Trophoblast cell (in vitro differentiated cells and primary cell): ENCODE results near the gene ERH.

ENCODE experiments used
- DNase-seq, 2 donors: peaks; one replicate each; pipeline ENCODE4 v3.0.0-alpha.2; 2016
- H2AFZ ChIP-seq: 2 replicates; pipeline ENCODE4 v1.6.1; 2013; ENCODE audit warnings: low read length, moderate library complexity, mild to moderate bottlenecking; ENCODE audit not compliant: insufficient read depth, poor library complexity
- H2AK5ac ChIP-seq: 2 replicates; pipeline ENCODE4 v1.6.1; 2013; ENCODE audit warnings: mild to moderate bottlenecking, low read length
- H2BK120ac ChIP-seq: 2 replicates; pipeline ENCODE4 v1.6.1; 2013; ENCODE audit warnings: low read length, mild to moderate bottlenecking, moderate library complexity; ENCODE audit not compliant: insufficient read depth, poor library complexity
- H2BK12ac ChIP-seq: 2 replicates; pipeline ENCODE4 v1.6.1; 2013; ENCODE audit warnings: mild to moderate bottlenecking, low read length, moderate library complexity
- H2BK5ac ChIP-seq: 2 replicates; pipeline ENCODE4 v1.6.1; 2013; ENCODE audit warnings: low read length, low read depth, moderate library complexity, mild to moderate bottlenecking; ENCODE audit not compliant: poor library complexity
- H3K14ac ChIP-seq: 2 replicates; pipeline ENCODE4 v1.6.1; 2013; ENCODE audit warnings: mild to moderate bottlenecking, low read length
- H3K18ac ChIP-seq: 2 replicates; pipeline ENCODE4 v1.6.1; 2013; ENCODE audit warnings: mild to moderate bottlenecking, low read length
- H3K23ac ChIP-seq: 2 replicates; pipeline ENCODE4 v1.6.1; 2013; ENCODE audit warnings: low read length
- H3K27ac ChIP-seq: 2 replicates; pipeline ENCODE4 v1.5.1; 2013; ENCODE audit warnings: low read depth, mild to moderate bottlenecking, inconsistent platforms, low read length, moderate library complexity
- H3K27me3 ChIP-seq: 2 replicates; pipeline ENCODE4 v1.6.1; 2013; ENCODE audit warnings: inconsistent platforms, mild to moderate bottlenecking, low read length, moderate library complexity; ENCODE audit not compliant: insufficient read depth
- H3K36me3 ChIP-seq, 2 experiments: 1 replicate in 1 of 2; 2 replicates in 1 of 2; pipeline ENCODE4 v1.6.1; 2013; ENCODE audit warnings: low read length in 2 of 2, mild to moderate bottlenecking in 2 of 2, moderate library complexity in 1 of 2; ENCODE audit not compliant: insufficient read depth in 2 of 2, control insufficient read depth in 1 of 2
- H3K4ac ChIP-seq: 2 replicates; pipeline ENCODE4 v1.6.1; 2013; ENCODE audit warnings: low read depth, mild to moderate bottlenecking, low read length, moderate library complexity
- H3K4me1 ChIP-seq, 2 experiments: 1 replicate in 1 of 2; 2 replicates in 1 of 2; pipeline ENCODE4 v1.6.1; 2013; ENCODE audit warnings: low read length in 2 of 2, mild to moderate bottlenecking in 2 of 2, moderate library complexity in 1 of 2; ENCODE audit not compliant: insufficient read depth in 2 of 2, control insufficient read depth in 1 of 2
- H3K4me2 ChIP-seq: 2 replicates; pipeline ENCODE4 v1.6.1; 2013; ENCODE audit warnings: inconsistent platforms, mild to moderate bottlenecking, low read length, moderate library complexity
- H3K4me3 ChIP-seq: 2 replicates; pipeline ENCODE4 v1.5.1; 2013; ENCODE audit warnings: mild to moderate bottlenecking, low read depth, low read length, inconsistent platforms
- H3K79me1 ChIP-seq: one replicate; pipeline ENCODE4 v1.6.1; 2013; ENCODE audit warnings: low read length
- H3K79me2 ChIP-seq: 2 replicates; pipeline ENCODE4 v1.6.1; 2013; ENCODE audit warnings: low read length, mild to moderate bottlenecking; ENCODE audit not compliant: control insufficient read depth, insufficient read depth, poor library complexity
- H3K9ac ChIP-seq: 2 replicates; pipeline ENCODE4 v1.6.1; 2013; ENCODE audit warnings: mild to moderate bottlenecking, low read length
- H3K9me3 ChIP-seq: 2 replicates; pipeline ENCODE4 v1.6.1; 2013; ENCODE audit warnings: low read depth, mild to moderate bottlenecking, control low read depth, inconsistent platforms, low read length; ENCODE audit not compliant: insufficient read depth
- H4K12ac ChIP-seq: 2 replicates; pipeline ENCODE4 v1.6.1; 2013; ENCODE audit warnings: low read depth, mild to moderate bottlenecking, low read length, moderate library complexity
- H4K8ac ChIP-seq: 2 replicates; pipeline ENCODE4 v1.6.1; 2013; ENCODE audit warnings: low read depth, mild to moderate bottlenecking, low read length, moderate library complexity
- H4K91ac ChIP-seq: one replicate; pipeline ENCODE4 v1.6.1; 2013; ENCODE audit warnings: low read depth, mild to moderate bottlenecking, low read length, moderate library complexity
- WGBS: extraction: QIAGEN DNeasy Blood & Tissue Kit; methylation state at CpG from one replicate; pipeline ENCODE4 v1.1.7; 2013; ENCODE audit warnings: missing lambda C conversion rate; ENCODE audit not compliant: insufficient read length, insufficient coverage; ENCODE audit errors: extremely low coverage; 5-methylcytosine and 5-hydroxymethylcytosine counted together

Gene ERH

DNA sequence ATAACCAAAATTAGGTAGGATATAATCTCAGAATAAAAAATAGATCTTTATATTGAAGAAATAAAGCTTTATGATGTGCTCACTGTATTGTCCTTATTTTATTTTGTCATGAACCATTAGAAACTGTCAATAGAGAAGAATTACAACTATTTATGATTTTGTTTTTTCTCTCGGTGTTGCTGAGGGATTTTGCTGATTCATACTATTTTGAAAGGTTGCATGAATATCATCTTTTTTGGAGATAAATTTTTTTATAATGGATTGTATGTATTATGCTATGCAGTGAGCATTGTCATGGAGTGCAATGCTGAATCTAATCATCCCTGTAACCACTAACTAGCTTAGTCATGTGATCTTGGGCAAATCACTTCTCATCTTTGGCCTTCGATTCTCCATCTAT lies 15.4 kb upstream of the ERH start:
- no peak overlapping the region for H3K18ac ChIP-seq

GRCh38 chr14:69408331-69408960 lies 10.3 kb upstream of the ERH start:
- no CpG with 5 or more reads among the region's 2 CpGs for WGBS
- Histone ChIP-seq H2AFZ (no peak overlapping the region), H3K79me1 (no peaks in the 10 kb centered on the region), H3K9ac (no peak overlapping the region), H4K12ac (no peak overlapping the region), H3K23ac (no peak overlapping the region), H3K27ac (no peak overlapping the region), H3K36me3 (peaks cover 0 to 2% of the 10 kb centered on the region in 2 experiments), H3K27me3 (no peaks in the 10 kb centered on the region), H3K4ac (no peak overlapping the region), H3K9me3 (no peaks in the 10 kb centered on the region), H2BK5ac (no peak overlapping the region), H2BK120ac (no peak overlapping the region), H3K14ac (no peak overlapping the region), H2BK12ac (no peak overlapping the region), H4K8ac (no peak overlapping the region), H3K4me3 (no peak overlapping the region), H3K4me2 (no peak overlapping the region), H4K91ac (no peak overlapping the region), H3K79me2 (no peaks in the 10 kb centered on the region), H2AK5ac (no peak overlapping the region), H3K18ac (no peak overlapping the region), H3K4me1 (no peaks in the 10 kb centered on the region)
- no peak for DNase-seq

More for the DNA sequence above, 15.4 kb upstream of the ERH start:
- WGBS = no CpG with 5 or more reads among the region's 2 CpGs
- no peak overlapping the region for H3K4ac ChIP-seq
- H3K23ac ChIP-seq = no peak overlapping the region
- no peak overlapping the region for H2AFZ ChIP-seq
- H3K36me3 ChIP-seq = no peaks in the 10 kb centered on the region
- no peak overlapping the region for H2AK5ac ChIP-seq
- DNase-seq = no peak
- H4K91ac ChIP-seq = no peak overlapping the region
- H3K4me1 ChIP-seq = no peaks in the 10 kb centered on the region
- H3K14ac ChIP-seq = no peak overlapping the region
- H4K12ac ChIP-seq = no peak overlapping the region
- H3K4me3 ChIP-seq = no peak overlapping the region
- H2BK120ac ChIP-seq = no peak overlapping the region
- H2BK12ac ChIP-seq = no peak overlapping the region
- H3K79me1 ChIP-seq = no peaks in the 10 kb centered on the region
- H3K4me2 ChIP-seq = no peak overlapping the region
- no peaks in the 10 kb centered on the region for H3K9me3 ChIP-seq
- H2BK5ac ChIP-seq = no peak overlapping the region
- no peak overlapping the region for H4K8ac ChIP-seq
- H3K27me3 ChIP-seq = no peaks in the 10 kb centered on the region
- H3K27ac ChIP-seq = no peak overlapping the region
- H3K79me2 ChIP-seq = no peaks in the 10 kb centered on the region
- H3K9ac ChIP-seq = no peak overlapping the region

GRCh38 chr14:69405762-69406161 lies 7.7 kb upstream of the ERH start:
- Histone ChIP-seq H2BK5ac (no peak overlapping the region), H3K79me2 (no peaks in the 10 kb centered on the region), H3K4me1 (peaks cover 0 to 3% of the 10 kb centered on the region in 2 experiments), H3K27ac (no peak overlapping the region), H4K91ac (no peak overlapping the region), H3K27me3 (no peaks in the 10 kb centered on the region), H3K4me2 (no peak overlapping the region), H2AFZ (no peak overlapping the region), H2BK12ac (no peak overlapping the region), H3K4me3 (no peak overlapping the region), H3K23ac (no peak overlapping the region), H2AK5ac (no peak overlapping the region), H3K18ac (no peak overlapping the region), H4K12ac (no peak overlapping the region), H3K4ac (no peak overlapping the region), H3K36me3 (peaks cover 0 to 2% of the 10 kb centered on the region in 2 experiments), H3K14ac (no peak overlapping the region), H2BK120ac (no peak overlapping the region), H3K79me1 (no peaks in the 10 kb centered on the region), H3K9ac (no peak overlapping the region), H3K9me3 (no peaks in the 10 kb centered on the region), H4K8ac (no peak overlapping the region)
- DNase-seq = no peak

DNA sequence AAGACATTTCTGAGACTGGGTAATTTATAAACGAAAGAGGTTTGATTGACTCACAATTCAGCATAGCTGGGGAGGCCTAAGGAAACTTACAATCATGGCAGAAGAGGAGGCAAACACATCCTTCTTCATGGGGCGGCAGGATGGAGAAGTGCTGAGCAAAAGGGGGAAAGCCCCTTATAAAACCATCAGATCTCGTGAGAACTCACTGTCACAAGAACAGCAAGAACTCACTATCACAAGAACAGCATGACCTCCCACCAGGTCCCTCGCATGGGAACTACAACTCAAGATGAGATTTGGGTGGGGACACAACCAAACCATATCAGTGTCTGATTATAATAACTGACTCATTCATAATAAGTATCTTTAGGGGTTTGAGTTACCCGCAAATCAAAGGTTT lies 6.8 kb upstream of the ERH start:
- H3K14ac ChIP-seq = no peak overlapping the region
- no peak overlapping the region for H3K4ac ChIP-seq
- H3K9ac ChIP-seq = no peak overlapping the region
- no peaks in the 10 kb centered on the region for H3K79me1 ChIP-seq
- H3K4me2 ChIP-seq = no peak overlapping the region
- peaks cover under 1 to 5% of the 10 kb centered on the region in 2 experiments for H3K4me1 ChIP-seq
- H2BK12ac ChIP-seq = no peak overlapping the region
- H3K23ac ChIP-seq = no peak overlapping the region
- no peak overlapping the region for H4K91ac ChIP-seq
- no peak overlapping the region for H4K12ac ChIP-seq
- WGBS = no CpG with 5 or more reads among the region's 5 CpGs
- no peaks in the 10 kb centered on the region for H3K9me3 ChIP-seq
- no peak overlapping the region for H2AK5ac ChIP-seq
- no peak overlapping the region for H4K8ac ChIP-seq
- no peak for DNase-seq
- H2BK5ac ChIP-seq = no peak overlapping the region
- no peak overlapping the region for H3K18ac ChIP-seq
- H3K36me3 ChIP-seq = peaks cover 0 to 2% of the 10 kb centered on the region in 2 experiments
- H3K27ac ChIP-seq = no peak overlapping the region
- H2BK120ac ChIP-seq = no peak overlapping the region
- H3K79me2 ChIP-seq = no peaks in the 10 kb centered on the region
- no peak overlapping the region for H2AFZ ChIP-seq
- no peaks in the 10 kb centered on the region for H3K27me3 ChIP-seq
- H3K4me3 ChIP-seq = no peak overlapping the region
